Brain microvascular endothelial cell (primary cell): ENCODE measurements around the gene EBF4.

Experiments
- DNase-seq: peaks from one replicate; pipeline ENCODE4 v3.0.0-alpha.2; 2020
- H3K27ac ChIP-seq: fragments of 250-450 bp; sonication (Bioruptor Pico); 2 replicates; pipeline ENCODE4 v1.5.1; 2020; ENCODE audit warnings: mild to moderate bottlenecking, moderate library complexity
- H3K27me3 ChIP-seq: fragments of 250-450 bp; sonication (Bioruptor Pico); replicated peaks from 2 replicates; pipeline ENCODE4 v1.5.1; 2020; ENCODE audit warnings: mild to moderate bottlenecking
- H3K36me3 ChIP-seq: fragments of 250-450 bp; sonication (Bioruptor Pico); replicated peaks from 2 replicates; pipeline ENCODE4 v1.5.1; 2020; ENCODE audit warnings: mild to moderate bottlenecking
- H3K4me3 ChIP-seq: 2 replicates; pipeline ENCODE4 v1.5.1; 2011; ENCODE audit warnings: low read depth, mild to moderate bottlenecking, control low read depth, low read length, moderate library complexity
- in situ Hi-C: cut with HindIII; loops from 2 replicates; pipeline ENCODE4 v1.10.0; 2017; ENCODE audit warnings: low sequenced_read_pairs, low pct_ligation_motif_present
- TF ChIP-seq, protein P1 (sequence below): IDR thresholded peaks from 2 replicates; pipeline ENCODE4 v1.5.1; 2011; ENCODE audit warnings: low read depth, mild to moderate bottlenecking, moderate library complexity, low read length, control low read depth, inconsistent platforms; ENCODE audit errors: missing control alignments

EBF4 gene

GRCh38 chr20:2700913-2701620 is 8.5 kb downstream of the EBF4 start:
- TF ChIP-seq, protein P1, sequence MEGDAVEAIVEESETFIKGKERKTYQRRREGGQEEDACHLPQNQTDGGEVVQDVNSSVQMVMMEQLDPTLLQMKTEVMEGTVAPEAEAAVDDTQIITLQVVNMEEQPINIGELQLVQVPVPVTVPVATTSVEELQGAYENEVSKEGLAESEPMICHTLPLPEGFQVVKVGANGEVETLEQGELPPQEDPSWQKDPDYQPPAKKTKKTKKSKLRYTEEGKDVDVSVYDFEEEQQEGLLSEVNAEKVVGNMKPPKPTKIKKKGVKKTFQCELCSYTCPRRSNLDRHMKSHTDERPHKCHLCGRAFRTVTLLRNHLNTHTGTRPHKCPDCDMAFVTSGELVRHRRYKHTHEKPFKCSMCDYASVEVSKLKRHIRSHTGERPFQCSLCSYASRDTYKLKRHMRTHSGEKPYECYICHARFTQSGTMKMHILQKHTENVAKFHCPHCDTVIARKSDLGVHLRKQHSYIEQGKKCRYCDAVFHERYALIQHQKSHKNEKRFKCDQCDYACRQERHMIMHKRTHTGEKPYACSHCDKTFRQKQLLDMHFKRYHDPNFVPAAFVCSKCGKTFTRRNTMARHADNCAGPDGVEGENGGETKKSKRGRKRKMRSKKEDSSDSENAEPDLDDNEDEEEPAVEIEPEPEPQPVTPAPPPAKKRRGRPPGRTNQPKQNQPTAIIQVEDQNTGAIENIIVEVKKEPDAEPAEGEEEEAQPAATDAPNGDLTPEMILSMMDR, result no peak
- Histone ChIP-seq H3K4me3 (no peak overlapping the region), H3K27me3 (peaks cover 11% of the 10 kb centered on the region)

GRCh38 chr20:2701671-2702081 is 9.1 kb downstream of the EBF4 start:
- in situ Hi-C loops, result no loop called here
- no peak for DNase-seq
- Histone ChIP-seq H3K27ac (no peak overlapping the region), H3K27me3 (peaks cover 11% of the 10 kb centered on the region), H3K4me3 (no peak overlapping the region), H3K36me3 (no peaks in the 10 kb centered on the region)
- TF ChIP-seq, protein P1, result no peak

More at GRCh38 chr20:2700913-2701620, 8.5 kb downstream of the EBF4 start:
- DNase-seq, result no peak
- in situ Hi-C loops, result no loop called here
- Histone ChIP-seq H3K27ac (no peak overlapping the region), H3K36me3 (no peaks in the 10 kb centered on the region)

GRCh38 chr20:2703716-2704475 is 11.3 kb downstream of the EBF4 start:
- in situ Hi-C loops, result no loop called here
- no peak overlapping the region for H3K4me3 ChIP-seq
- TF ChIP-seq, protein P1, result no peak
- no peak for DNase-seq
- peaks cover 4% of the 10 kb centered on the region for H3K27me3 ChIP-seq
- no peaks in the 10 kb centered on the region for H3K36me3 ChIP-seq
- no peak overlapping the region for H3K27ac ChIP-seq

GRCh38 chr20:2705931-2706645 is 13.5 kb downstream of the EBF4 start:
- in situ Hi-C loops, result no loop called here
- TF ChIP-seq, protein P1, result no peak
- no peak for DNase-seq
- H3K36me3 ChIP-seq, result no peaks in the 10 kb centered on the region
- H3K27me3 ChIP-seq, result peaks cover 4% of the 10 kb centered on the region
- H3K27ac ChIP-seq, result no peak overlapping the region
- H3K4me3 ChIP-seq, result no peak overlapping the region

DNA sequence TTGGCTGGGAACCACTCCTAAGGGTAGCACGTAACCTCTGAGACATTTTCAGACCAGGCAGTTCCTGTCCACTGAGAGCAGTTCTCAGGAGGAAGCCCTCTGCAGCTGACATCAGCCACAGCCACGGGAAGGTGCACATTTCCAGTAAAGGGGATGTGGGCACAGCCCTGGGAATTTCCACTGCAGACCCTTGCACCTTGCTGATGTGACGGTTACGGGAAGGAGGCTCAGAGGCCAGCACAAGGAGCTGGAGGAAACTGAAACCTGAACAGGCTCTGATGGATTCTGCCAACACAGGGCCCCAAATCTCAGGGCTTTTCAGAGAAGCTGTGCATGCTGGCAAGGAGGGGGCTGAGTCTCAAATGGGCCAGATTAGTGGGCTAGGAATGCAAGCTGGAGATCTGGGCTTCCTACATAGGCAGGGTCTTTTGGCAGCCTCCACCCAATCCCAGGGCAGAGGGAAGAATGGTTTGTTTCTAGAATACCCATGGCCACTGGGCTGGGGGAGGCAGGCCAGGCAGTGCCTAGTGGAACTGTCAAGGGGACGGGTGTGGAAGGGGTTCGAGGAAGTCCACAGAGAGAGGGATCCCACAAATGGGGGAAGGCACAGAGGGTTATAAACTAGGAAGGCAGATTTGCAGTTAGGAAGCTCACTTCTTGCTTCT is 14.2 kb downstream of the EBF4 start:
- no peak overlapping the region for H3K4me3 ChIP-seq
- no peak overlapping the region for H3K27ac ChIP-seq
- no peak for DNase-seq
- no peaks in the 10 kb centered on the region for H3K36me3 ChIP-seq
- peaks cover 4% of the 10 kb centered on the region for H3K27me3 ChIP-seq
- TF ChIP-seq, protein P1, result no peak
- in situ Hi-C loops, result no loop called here
